Measurements from ENCODE around the gene WDFY4.

The WDFY4 gene

GRCh38 chr10:48872234-48872633 is 187.6 kb downstream of the WDFY4 start:
- no peak overlapping the region for H3K4me3 ChIP-seq (ENCODE audit: low read depth, low read length)
- no peak for TF ChIP-seq CTCF (IDR thresholded peaks at IDR 0.05; ENCODE audit: borderline replicate concordance, insufficient read depth, low read depth, low read length)

DNA sequence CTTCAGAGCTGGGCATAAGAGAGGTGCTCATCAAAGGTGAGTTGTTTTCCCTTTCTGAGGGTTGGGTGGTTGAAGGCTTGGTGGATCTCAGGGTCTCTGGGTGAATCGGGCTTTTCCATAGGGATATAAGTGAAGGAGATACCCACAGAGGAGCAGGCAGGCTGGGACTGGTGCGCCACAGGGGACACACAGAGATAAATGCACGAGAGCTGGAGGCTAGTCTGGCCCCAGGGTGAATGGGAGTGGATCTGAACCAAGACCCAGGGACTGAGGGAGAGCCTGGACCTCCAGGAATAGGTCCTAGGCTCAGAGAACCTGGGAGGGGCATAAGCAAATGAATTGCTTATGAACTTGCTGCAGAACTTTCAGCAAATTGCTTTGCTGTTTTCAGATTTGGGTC is 193.4 kb downstream of the WDFY4 start:
- no peak overlapping the region for H3K4me3 ChIP-seq (ENCODE audit: low read depth, low read length)
- TF ChIP-seq CTCF (IDR thresholded peaks at IDR 0.05; ENCODE audit: borderline replicate concordance, insufficient read depth, low read depth, low read length): no peak

DNA sequence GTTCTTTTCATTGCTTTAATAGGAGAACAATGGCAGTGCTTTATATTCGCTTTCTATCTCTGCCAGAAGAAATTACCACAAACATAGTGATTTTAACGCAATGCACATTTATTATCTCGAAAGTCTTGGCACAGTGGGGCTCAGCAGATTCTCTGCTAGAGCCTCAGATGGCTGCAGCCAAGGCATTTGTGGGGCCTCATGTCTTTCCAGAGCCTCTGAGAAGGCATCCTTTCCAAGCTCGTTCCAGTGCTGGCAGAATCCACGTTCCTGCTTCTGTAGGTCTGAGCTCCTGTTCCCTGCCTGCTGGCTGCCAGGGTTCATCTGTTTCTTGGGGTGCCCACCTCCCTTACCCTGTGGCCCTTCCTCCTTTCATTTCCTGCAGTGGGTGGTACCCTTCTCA is 194.8 kb downstream of the WDFY4 start:
- no peak for TF ChIP-seq CTCF (IDR thresholded peaks at IDR 0.05; ENCODE audit: borderline replicate concordance, insufficient read depth, low read depth, low read length)
- no peak overlapping the region for H3K4me3 ChIP-seq (ENCODE audit: low read depth, low read length)

DNA sequence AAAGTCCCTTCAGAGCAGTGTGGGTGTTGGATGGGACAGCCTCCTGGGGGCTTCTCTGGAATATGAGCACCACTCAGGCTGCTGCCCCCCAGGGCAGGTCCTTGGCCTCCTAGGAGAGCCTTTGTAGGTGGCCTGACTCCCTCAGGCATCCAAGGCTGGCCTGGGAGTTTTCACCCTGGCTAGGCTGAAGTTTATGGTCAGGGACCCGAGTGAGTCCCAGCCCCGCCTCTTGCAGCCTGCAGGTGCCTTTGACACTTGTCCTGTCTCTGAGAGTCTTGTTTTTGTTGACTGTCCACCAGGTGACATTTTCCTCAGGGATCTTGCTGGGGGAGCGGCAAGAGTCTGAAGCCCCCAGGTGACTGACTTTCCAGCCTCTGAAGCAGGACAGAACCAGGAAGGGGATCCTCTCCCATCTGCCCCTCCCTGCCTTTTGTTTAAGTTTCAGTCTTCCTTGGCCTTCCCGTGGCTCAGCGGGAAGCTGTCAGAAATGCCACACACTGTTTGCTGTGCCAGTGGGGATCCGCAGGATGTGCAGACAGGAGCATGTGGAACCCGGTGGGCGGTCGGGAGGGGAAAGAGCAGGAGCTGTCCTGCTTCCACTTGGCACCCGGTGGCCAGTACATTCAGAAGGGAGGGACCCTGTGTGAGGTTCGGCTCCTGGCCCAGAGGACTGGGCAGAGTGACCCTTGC is 195.5 kb downstream of the WDFY4 start:
- no peak overlapping the region for H3K4me3 ChIP-seq (ENCODE audit: low read depth, low read length)
- TF ChIP-seq CTCF (IDR thresholded peaks at IDR 0.05; ENCODE audit: borderline replicate concordance, insufficient read depth, low read depth, low read length): no peak

DNA sequence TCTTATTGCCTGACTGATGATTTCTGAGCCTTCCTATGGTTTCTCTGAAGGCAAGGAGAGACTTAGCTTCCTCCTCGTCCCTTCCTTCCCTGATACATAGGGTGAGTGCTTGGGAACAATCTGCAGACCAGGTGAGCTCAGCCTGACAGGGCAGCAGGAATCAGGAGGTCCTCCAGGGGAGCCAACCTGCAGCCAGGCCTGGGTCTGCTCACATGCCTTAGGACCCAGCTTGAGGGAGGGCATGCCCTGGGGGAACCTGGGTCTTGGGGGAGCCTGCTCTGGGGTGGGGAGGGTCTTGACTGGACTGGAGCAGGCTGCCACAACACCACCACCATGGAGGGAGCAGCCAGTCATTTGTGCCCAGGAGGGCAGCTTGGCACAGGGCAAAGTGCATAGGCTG is 197.3 kb downstream of the WDFY4 start:
- TF ChIP-seq CTCF (IDR thresholded peaks at IDR 0.05; ENCODE audit: borderline replicate concordance, insufficient read depth, low read depth, low read length): no peak
- no peak overlapping the region for H3K4me3 ChIP-seq (ENCODE audit: low read depth, low read length)

- TF ChIP-seq CTCF (IDR thresholded peaks at IDR 0.05; ENCODE audit: borderline replicate concordance, insufficient read depth, low read depth, low read length): no peak
- no peak overlapping the region for H3K4me3 ChIP-seq (ENCODE audit: low read depth, low read length)
These were observed 198.2 kb downstream of the WDFY4 start for GRCh38 chr10:48882881-48883280.

- no peak for TF ChIP-seq CTCF (IDR thresholded peaks at IDR 0.05; ENCODE audit: borderline replicate concordance, insufficient read depth, low read depth, low read length)
- no peak overlapping the region for H3K4me3 ChIP-seq (ENCODE audit: low read depth, low read length)
These were observed 199.0 kb downstream of the WDFY4 start for GRCh38 chr10:48883701-48884100.

All from GM12875 (cell line).